Hepatocyte (in vitro differentiated cells): ENCODE measurements around the gene MPC1.

Experiments
- CTCF ChIP-seq: fragments of 200-600 bp; sonication (generic); IDR thresholded peaks from 2 replicates; pipeline ENCODE4 v1.5.1; 2016; ENCODE audit warnings: antibody characterized with exemption, mild to moderate bottlenecking; ENCODE audit not compliant: poor library complexity
- EZH2 ChIP-seq: fragments of 200-600 bp; sonication (generic); IDR thresholded peaks from 2 replicates; pipeline ENCODE4 v1.6.1; 2016; ENCODE audit warnings: antibody characterized with exemption, mild to moderate bottlenecking, borderline replicate concordance

- TF ChIP-seq CTCF = no peak
- TF ChIP-seq EZH2 = no peak
These were observed 30.2 kb upstream of the MPC1 start for GRCh38 chr6:166412911-166413384.
